HepG2 (cell line): ENCODE measurements around the gene C9orf43. TPM values are rescaled to one million over a fixed set of nuclear protein-coding genes. Genes with fewer than 3 reads are reported as not detected.
A peak's percentile ranks its signal among the peaks of the same experiment; 100 is the strongest.

ENCODE experiments used
- ATM ChIP-seq: fragments of 450-650 bp; IDR thresholded peaks from 2 replicates; pipeline ENCODE4 v1.7.1; 2017; ENCODE audit warnings: mild to moderate bottlenecking, borderline replicate concordance
- CAMTA2 ChIP-seq: sonication (generic); formaldehyde crosslinking; IDR thresholded peaks from 2 replicates; pipeline ENCODE4 v1.4.0; 2020; ENCODE audit warnings: mild to moderate bottlenecking, missing genetic modification reagents, borderline replicate concordance
- DPF2 ChIP-seq: sonication (generic); formaldehyde crosslinking; IDR thresholded peaks from 2 replicates; pipeline ENCODE4 v1.4.0; 2020; ENCODE audit warnings: mild to moderate bottlenecking, low read depth, missing genetic modification reagents, borderline replicate concordance
- ELF3 ChIP-seq: IDR thresholded peaks from 2 replicates; pipeline ENCODE4 v1.6.1; 2016; ENCODE audit warnings: missing genetic modification reagents, missing compliant biosample characterization
- EZH2 ChIP-seq: conservative IDR thresholded peaks from 2 replicates; pipeline ENCODE4 v1.6.1; 2012; ENCODE audit warnings: mild to moderate bottlenecking, low read depth, low read length, moderate library complexity
- FOXK1 ChIP-seq: sonication (generic); formaldehyde crosslinking; IDR thresholded peaks from 2 replicates; pipeline ENCODE4 v1.4.0; 2020; ENCODE audit warnings: low read depth, missing genetic modification reagents, borderline replicate concordance
- HCFC1 ChIP-seq: fragments of 150-350 bp; IDR thresholded peaks from 2 replicates; pipeline ENCODE4 v1.6.1; 2014; ENCODE audit warnings: low read depth, low read length
- IRF2 ChIP-seq: IDR thresholded peaks from 2 replicates; pipeline ENCODE4 v1.6.1; 2018; ENCODE audit warnings: missing genetic modification reagents, missing compliant biosample characterization
- MTF1 ChIP-seq: sonication (generic); formaldehyde crosslinking; IDR thresholded peaks from 2 replicates; pipeline ENCODE4 v1.5.0; 2020; ENCODE audit warnings: missing genetic modification reagents
- PHF8 ChIP-seq: sonication (generic); formaldehyde crosslinking; IDR thresholded peaks from 2 replicates; pipeline ENCODE4 v1.5.0; 2020; ENCODE audit warnings: missing genetic modification reagents
- U2AF1 ChIP-seq: fragments of 200-400 bp; formaldehyde crosslinking; optimal IDR thresholded peaks from 2 replicates; pipeline ENCODE3; 2017; ENCODE audit warnings: mild to moderate bottlenecking, low read depth, low read length
- XBP1 ChIP-seq: sonication (generic); formaldehyde crosslinking; IDR thresholded peaks from 2 replicates; pipeline ENCODE4 v1.5.0; 2020; ENCODE audit warnings: missing genetic modification reagents
- ZNF17 ChIP-seq: sonication (generic); formaldehyde crosslinking; IDR thresholded peaks from 2 replicates; pipeline ENCODE4 v1.5.0; 2020; ENCODE audit warnings: mild to moderate bottlenecking, missing genetic modification reagents
- ZNF205 ChIP-seq: IDR thresholded peaks from 2 replicates; pipeline ENCODE4 v1.6.1; 2018; ENCODE audit warnings: missing biosample characterization, missing genetic modification reagents
- ZNF224 ChIP-seq: sonication (generic); formaldehyde crosslinking; IDR thresholded peaks from 2 replicates; pipeline ENCODE4 v1.5.0; 2020; ENCODE audit warnings: mild to moderate bottlenecking, missing genetic modification reagents
- ZNF230 ChIP-seq: sonication (generic); formaldehyde crosslinking; IDR thresholded peaks from 2 replicates; pipeline ENCODE4 v1.4.0; 2020; ENCODE audit warnings: mild to moderate bottlenecking, missing genetic modification reagents
- ZNF558 ChIP-seq: sonication (generic); formaldehyde crosslinking; IDR thresholded peaks from 2 replicates; pipeline ENCODE4 v1.9.0; 2022; ENCODE audit warnings: mild to moderate bottlenecking, missing genetic modification reagents, borderline replicate concordance
- polyA plus RNA-seq, 8 experiments: library from polyadenylated mRNA; depleted of rRNA in 3 of 8; stranded (reverse) in 7 of 8; unstranded in 1 of 8; fragments of >200 nt; fragmentation: Illumina TruSeq in 4 of 8; extraction: Trizol in 4 of 8; gene quantifications; 2 replicates each; pipeline versions ENCODE4 v1.2.1 to v1.2.3, GENCODE V29; 2011 to 2016; ENCODE audit warnings: low read depth in 4 of 8, missing spikeins in 1 of 8, mixed read lengths in 1 of 8; ENCODE audit not compliant: insufficient read depth in 1 of 8
- total RNA-seq, 5 experiments: library from RNA; depleted of rRNA; stranded (reverse); fragments of >200 nt; fragmentation: Illumina TruSeq; extraction: Trizol; gene quantifications; 2 replicates each; pipeline ENCODE4 v1.2.3, GENCODE V29; 2016; ENCODE audit warnings: low read depth in 1 of 5
- TF ChIP-seq, protein P1 (sequence below): sonication (generic); formaldehyde crosslinking; IDR thresholded peaks from 2 replicates; pipeline ENCODE4; 2020; ENCODE audit warnings: missing genetic modification reagents, mild to moderate bottlenecking, borderline replicate concordance
- TF ChIP-seq, protein P2 (sequence below): sonication (generic); formaldehyde crosslinking; IDR thresholded peaks from 2 replicates; pipeline ENCODE4 v1.8.0; 2022; ENCODE audit warnings: mild to moderate bottlenecking, missing genetic modification reagents, moderate library complexity
- TF ChIP-seq, protein P3 (sequence below): sonication (generic); formaldehyde crosslinking; IDR thresholded peaks from 2 replicates; pipeline ENCODE4 v1.4.0; 2020; ENCODE audit warnings: missing genetic modification reagents, borderline replicate concordance
- TF ChIP-seq, protein P4 (sequence below): fragments of 450-650 bp; IDR thresholded peaks from 2 replicates; pipeline ENCODE4 v1.6.1; 2017; ENCODE audit warnings: mild to moderate bottlenecking

The C9orf43 gene
- total and polyA plus RNA-seq, 2 of the 13 experiments (the other 11 are each of a cell fraction or from before 2014, with no cell fraction given), result 0.24 to 0.31 TPM

DNA sequence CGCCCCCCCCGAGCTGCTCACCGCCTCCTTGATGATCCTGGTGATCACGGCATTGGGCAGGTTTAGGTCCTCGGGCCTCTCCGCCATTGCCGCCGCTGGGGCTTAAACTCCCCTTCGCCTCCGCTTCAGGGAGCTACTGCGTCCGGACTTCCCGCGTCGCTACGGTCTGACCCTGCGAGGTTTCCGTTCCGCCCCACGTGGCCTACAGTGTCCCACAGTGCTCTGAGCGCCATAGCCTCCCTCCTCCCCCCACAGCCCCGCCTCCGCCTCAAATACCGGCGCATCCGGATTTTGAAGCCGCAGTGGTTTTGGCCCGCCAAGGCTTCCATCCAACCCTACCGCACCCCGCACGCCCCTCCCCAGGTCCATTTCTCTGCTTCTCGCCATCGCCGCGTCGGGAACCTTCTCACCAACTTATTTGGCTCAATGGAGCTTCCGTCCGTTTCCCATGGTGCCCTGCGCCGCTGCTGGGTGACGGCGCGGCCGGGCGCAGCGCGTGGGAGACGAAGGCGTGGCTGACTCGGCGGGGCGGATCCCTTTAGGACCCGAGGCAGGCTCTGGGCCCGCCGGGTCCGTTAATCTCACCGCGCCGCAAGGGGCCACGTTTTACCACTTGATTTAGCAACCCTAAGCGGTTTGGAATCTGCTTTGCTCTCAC, at the start of gene C9orf43, which contains the start of gene POLE3 (continued):
- peak; percentile 85 for TF ChIP-seq ZNF230 (CRISPR knock-in tag)
- TF ChIP-seq EZH2, result no peak
- TF ChIP-seq, protein P1, sequence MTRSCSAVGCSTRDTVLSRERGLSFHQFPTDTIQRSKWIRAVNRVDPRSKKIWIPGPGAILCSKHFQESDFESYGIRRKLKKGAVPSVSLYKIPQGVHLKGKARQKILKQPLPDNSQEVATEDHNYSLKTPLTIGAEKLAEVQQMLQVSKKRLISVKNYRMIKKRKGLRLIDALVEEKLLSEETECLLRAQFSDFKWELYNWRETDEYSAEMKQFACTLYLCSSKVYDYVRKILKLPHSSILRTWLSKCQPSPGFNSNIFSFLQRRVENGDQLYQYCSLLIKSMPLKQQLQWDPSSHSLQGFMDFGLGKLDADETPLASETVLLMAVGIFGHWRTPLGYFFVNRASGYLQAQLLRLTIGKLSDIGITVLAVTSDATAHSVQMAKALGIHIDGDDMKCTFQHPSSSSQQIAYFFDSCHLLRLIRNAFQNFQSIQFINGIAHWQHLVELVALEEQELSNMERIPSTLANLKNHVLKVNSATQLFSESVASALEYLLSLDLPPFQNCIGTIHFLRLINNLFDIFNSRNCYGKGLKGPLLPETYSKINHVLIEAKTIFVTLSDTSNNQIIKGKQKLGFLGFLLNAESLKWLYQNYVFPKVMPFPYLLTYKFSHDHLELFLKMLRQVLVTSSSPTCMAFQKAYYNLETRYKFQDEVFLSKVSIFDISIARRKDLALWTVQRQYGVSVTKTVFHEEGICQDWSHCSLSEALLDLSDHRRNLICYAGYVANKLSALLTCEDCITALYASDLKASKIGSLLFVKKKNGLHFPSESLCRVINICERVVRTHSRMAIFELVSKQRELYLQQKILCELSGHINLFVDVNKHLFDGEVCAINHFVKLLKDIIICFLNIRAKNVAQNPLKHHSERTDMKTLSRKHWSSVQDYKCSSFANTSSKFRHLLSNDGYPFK, result peak; percentile 89; the same call in 1 of the 2 replicates
- TF ChIP-seq XBP1 (CRISPR knock-in tag), result no peak
- TF ChIP-seq, protein P2, sequence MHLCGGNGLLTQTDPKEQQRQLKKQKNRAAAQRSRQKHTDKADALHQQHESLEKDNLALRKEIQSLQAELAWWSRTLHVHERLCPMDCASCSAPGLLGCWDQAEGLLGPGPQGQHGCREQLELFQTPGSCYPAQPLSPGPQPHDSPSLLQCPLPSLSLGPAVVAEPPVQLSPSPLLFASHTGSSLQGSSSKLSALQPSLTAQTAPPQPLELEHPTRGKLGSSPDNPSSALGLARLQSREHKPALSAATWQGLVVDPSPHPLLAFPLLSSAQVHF (CRISPR knock-in tag), result peak; percentile 90
- peak; percentile 57 for TF ChIP-seq ELF3 (CRISPR knock-in tag)
- TF ChIP-seq PHF8, result peak; percentile 89
- TF ChIP-seq, protein P3, sequence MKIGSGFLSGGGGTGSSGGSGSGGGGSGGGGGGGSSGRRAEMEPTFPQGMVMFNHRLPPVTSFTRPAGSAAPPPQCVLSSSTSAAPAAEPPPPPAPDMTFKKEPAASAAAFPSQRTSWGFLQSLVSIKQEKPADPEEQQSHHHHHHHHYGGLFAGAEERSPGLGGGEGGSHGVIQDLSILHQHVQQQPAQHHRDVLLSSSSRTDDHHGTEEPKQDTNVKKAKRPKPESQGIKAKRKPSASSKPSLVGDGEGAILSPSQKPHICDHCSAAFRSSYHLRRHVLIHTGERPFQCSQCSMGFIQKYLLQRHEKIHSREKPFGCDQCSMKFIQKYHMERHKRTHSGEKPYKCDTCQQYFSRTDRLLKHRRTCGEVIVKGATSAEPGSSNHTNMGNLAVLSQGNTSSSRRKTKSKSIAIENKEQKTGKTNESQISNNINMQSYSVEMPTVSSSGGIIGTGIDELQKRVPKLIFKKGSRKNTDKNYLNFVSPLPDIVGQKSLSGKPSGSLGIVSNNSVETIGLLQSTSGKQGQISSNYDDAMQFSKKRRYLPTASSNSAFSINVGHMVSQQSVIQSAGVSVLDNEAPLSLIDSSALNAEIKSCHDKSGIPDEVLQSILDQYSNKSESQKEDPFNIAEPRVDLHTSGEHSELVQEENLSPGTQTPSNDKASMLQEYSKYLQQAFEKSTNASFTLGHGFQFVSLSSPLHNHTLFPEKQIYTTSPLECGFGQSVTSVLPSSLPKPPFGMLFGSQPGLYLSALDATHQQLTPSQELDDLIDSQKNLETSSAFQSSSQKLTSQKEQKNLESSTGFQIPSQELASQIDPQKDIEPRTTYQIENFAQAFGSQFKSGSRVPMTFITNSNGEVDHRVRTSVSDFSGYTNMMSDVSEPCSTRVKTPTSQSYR (CRISPR knock-in tag), result peak; percentile 72; the same call in 1 of the 2 replicates
- TF ChIP-seq ZNF205 (CRISPR knock-in tag), result no peak; the same call in 1 of the 2 replicates
- peak; percentile 63 for TF ChIP-seq FOXK1 (CRISPR knock-in tag)
- TF ChIP-seq U2AF1, result no peak
- TF ChIP-seq ZNF224, result peak; percentile 24; the same call in 1 of the 2 replicates
- TF ChIP-seq ATM, result no peak
- TF ChIP-seq, protein P4, sequence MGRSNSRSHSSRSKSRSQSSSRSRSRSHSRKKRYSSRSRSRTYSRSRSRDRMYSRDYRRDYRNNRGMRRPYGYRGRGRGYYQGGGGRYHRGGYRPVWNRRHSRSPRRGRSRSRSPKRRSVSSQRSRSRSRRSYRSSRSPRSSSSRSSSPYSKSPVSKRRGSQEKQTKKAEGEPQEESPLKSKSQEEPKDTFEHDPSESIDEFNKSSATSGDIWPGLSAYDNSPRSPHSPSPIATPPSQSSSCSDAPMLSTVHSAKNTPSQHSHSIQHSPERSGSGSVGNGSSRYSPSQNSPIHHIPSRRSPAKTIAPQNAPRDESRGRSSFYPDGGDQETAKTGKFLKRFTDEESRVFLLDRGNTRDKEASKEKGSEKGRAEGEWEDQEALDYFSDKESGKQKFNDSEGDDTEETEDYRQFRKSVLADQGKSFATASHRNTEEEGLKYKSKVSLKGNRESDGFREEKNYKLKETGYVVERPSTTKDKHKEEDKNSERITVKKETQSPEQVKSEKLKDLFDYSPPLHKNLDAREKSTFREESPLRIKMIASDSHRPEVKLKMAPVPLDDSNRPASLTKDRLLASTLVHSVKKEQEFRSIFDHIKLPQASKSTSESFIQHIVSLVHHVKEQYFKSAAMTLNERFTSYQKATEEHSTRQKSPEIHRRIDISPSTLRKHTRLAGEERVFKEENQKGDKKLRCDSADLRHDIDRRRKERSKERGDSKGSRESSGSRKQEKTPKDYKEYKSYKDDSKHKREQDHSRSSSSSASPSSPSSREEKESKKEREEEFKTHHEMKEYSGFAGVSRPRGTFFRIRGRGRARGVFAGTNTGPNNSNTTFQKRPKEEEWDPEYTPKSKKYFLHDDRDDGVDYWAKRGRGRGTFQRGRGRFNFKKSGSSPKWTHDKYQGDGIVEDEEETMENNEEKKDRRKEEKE, result no peak
- peak; percentile 89; the same call in 1 of the 2 replicates for TF ChIP-seq CAMTA2 (CRISPR knock-in tag)
- peak; percentile 63; the same call in 1 of the 2 replicates for TF ChIP-seq HCFC1
- peak; percentile 82 for TF ChIP-seq MTF1
- TF ChIP-seq IRF2, result peak; percentile 89
- TF ChIP-seq ZNF558 (CRISPR knock-in tag), result peak; percentile 81; the same call in 1 of the 2 replicates
- no peak for TF ChIP-seq ZNF17 (CRISPR knock-in tag)
- TF ChIP-seq DPF2 (CRISPR knock-in tag), result 0 out of 2 replicates have a peak, but pooled peaks have one; percentile 12
